ENCODE results near the gene CACNA1D. TPM values are rescaled to one million over a fixed set of nuclear protein-coding genes. Genes with fewer than 3 reads are reported as not detected.

CACNA1D gene
- total and polyA plus RNA-seq, 2 experiments from 2014 or later, result 5.2 to 27.8 TPM

- Histone ChIP-seq H3K36me3 (replicated peaks; ENCODE audit: insufficient read depth, low read depth) (no peaks in the 10 kb centered on the region), H3K9me2 (replicated peaks; ENCODE audit: insufficient read depth) (no peaks in the 10 kb centered on the region), H3K4me3 (no peak overlapping the region), H4K20me1 (ENCODE audit: insufficient read depth, poor library complexity, severe bottlenecking) (no peaks in the 10 kb centered on the region), H3K27me3 (no peaks in the 10 kb centered on the region), H3K9me3 (ENCODE audit: low read depth) (no peaks in the 10 kb centered on the region), H3K4me2 (no peak overlapping the region), H3K4me1 (ENCODE audit: insufficient read depth) (peaks cover 25% of the 10 kb centered on the region), H2AFZ (no peak overlapping the region), H3K27ac (no peak overlapping the region), H3K79me2 (no peaks in the 10 kb centered on the region)
- TF ChIP-seq CTCF (IDR thresholded peaks at IDR 0.05; ENCODE audit: poor library complexity), result no peak
- no peak for TF ChIP-seq EZH2phosphoT487 (IDR thresholded peaks at IDR 0.05; ENCODE audit: low read depth, severe bottlenecking, unreplicated experiment)
- no peak for TF ChIP-seq EZH2 (IDR thresholded peaks at IDR 0.05; ENCODE audit: borderline replicate concordance)
- no peak for DNase-seq (ENCODE audit: low spot score)
- WGBS (ENCODE audit: low lambda C conversion rate, missing lambda C conversion rate), result 68% methylated on average over 2 of the region's 2 CpGs
Observed at GRCh38 chr3:53483821-53484220, 10.6 kb upstream of the CACNA1D start.

- Histone ChIP-seq H3K36me3 (replicated peaks; ENCODE audit: insufficient read depth, low read depth) (no peaks in the 10 kb centered on the region), H3K9me2 (replicated peaks; ENCODE audit: insufficient read depth) (no peaks in the 10 kb centered on the region), H3K79me2 (no peaks in the 10 kb centered on the region), H3K4me3 (no peak overlapping the region), H3K4me1 (ENCODE audit: insufficient read depth) (peaks cover 16% of the 10 kb centered on the region), H2AFZ (no peak overlapping the region), H3K4me2 (no peak overlapping the region), H3K27ac (no peak overlapping the region), H3K27me3 (no peaks in the 10 kb centered on the region), H4K20me1 (ENCODE audit: insufficient read depth, poor library complexity, severe bottlenecking) (no peaks in the 10 kb centered on the region), H3K9me3 (ENCODE audit: low read depth) (no peaks in the 10 kb centered on the region)
- 13% methylated on average over 1 of the region's 1 CpG for WGBS (ENCODE audit: low lambda C conversion rate, missing lambda C conversion rate)
- DNase-seq (ENCODE audit: low spot score), result no peak
- no peak for TF ChIP-seq CTCF (IDR thresholded peaks at IDR 0.05; ENCODE audit: poor library complexity)
- no peak for TF ChIP-seq EZH2 (IDR thresholded peaks at IDR 0.05; ENCODE audit: borderline replicate concordance)
- no peak for TF ChIP-seq EZH2phosphoT487 (IDR thresholded peaks at IDR 0.05; ENCODE audit: low read depth, severe bottlenecking, unreplicated experiment)
Observed at GRCh38 chr3:53484984-53485383, 9.4 kb upstream of the CACNA1D start.

- TF ChIP-seq EZH2 (IDR thresholded peaks at IDR 0.05; ENCODE audit: borderline replicate concordance) (no peak), EZH2phosphoT487 (IDR thresholded peaks at IDR 0.05; ENCODE audit: low read depth, severe bottlenecking, unreplicated experiment) (no peak), CTCF (IDR thresholded peaks at IDR 0.05; ENCODE audit: poor library complexity) (no peak)
- Histone ChIP-seq H3K4me3 (no peak overlapping the region), H3K4me2 (no peak overlapping the region), H3K36me3 (replicated peaks; ENCODE audit: insufficient read depth, low read depth) (no peaks in the 10 kb centered on the region), H3K4me1 (ENCODE audit: insufficient read depth) (peaks cover 22% of the 10 kb centered on the region), H3K79me2 (no peaks in the 10 kb centered on the region), H3K27me3 (no peaks in the 10 kb centered on the region), H2AFZ (no peak overlapping the region), H3K27ac (no peak overlapping the region), H4K20me1 (ENCODE audit: insufficient read depth, poor library complexity, severe bottlenecking) (no peaks in the 10 kb centered on the region), H3K9me2 (replicated peaks; ENCODE audit: insufficient read depth) (no peaks in the 10 kb centered on the region), H3K9me3 (ENCODE audit: low read depth) (no peaks in the 10 kb centered on the region)
- DNase-seq (ENCODE audit: low spot score), result no peak
- WGBS (ENCODE audit: low lambda C conversion rate, missing lambda C conversion rate), result 37% methylated on average over 3 of the region's 3 CpGs
Observed at GRCh38 chr3:53485675-53486403, 8.6 kb upstream of the CACNA1D start.
